Skeletal muscle tissue (tissue), 4 donors: ENCODE results near the gene HOMER2. TPM values are rescaled to one million over a fixed set of nuclear protein-coding genes. Genes with fewer than 3 reads are reported as not detected.

ENCODE experiments used
- H3K27ac ChIP-seq: one replicate; pipeline ENCODE4 v1.7.0; 2013; ENCODE audit warnings: mild to moderate bottlenecking, low read depth, low read length, inconsistent platforms
- H3K27me3 ChIP-seq, 3 donors: one replicate each; pipeline ENCODE4 v1.7.0; 2013; ENCODE audit warnings: low read length in 3 of 3; ENCODE audit not compliant: control insufficient read depth in 3 of 3, insufficient read depth in 3 of 3
- H3K36me3 ChIP-seq, 3 donors: one replicate each; pipeline ENCODE4 v1.7.0; 2013; ENCODE audit warnings: low read length in 3 of 3; ENCODE audit not compliant: control insufficient read depth in 3 of 3, insufficient read depth in 3 of 3
- H3K4me1 ChIP-seq, 3 donors: one replicate each; pipeline ENCODE4 v1.7.0; 2013; ENCODE audit warnings: low read length in 3 of 3, mild to moderate bottlenecking in 3 of 3; ENCODE audit not compliant: control insufficient read depth in 3 of 3, insufficient read depth in 3 of 3
- H3K4me3 ChIP-seq, 3 donors: one replicate each; pipeline ENCODE4 v1.7.0; 2013; ENCODE audit warnings: low read length in 3 of 3
- H3K9ac ChIP-seq, 3 donors: one replicate each; pipeline ENCODE4 v1.7.0; 2013; ENCODE audit warnings: low read length in 3 of 3, mild to moderate bottlenecking in 3 of 3, moderate library complexity in 2 of 3, low read depth in 1 of 3
- H3K9me3 ChIP-seq, 3 donors: one replicate each; pipeline ENCODE4 v1.7.0; 2013; ENCODE audit warnings: low read length in 3 of 3; ENCODE audit not compliant: control insufficient read depth in 3 of 3
- total RNA-seq: library from RNA; depleted of rRNA; stranded (reverse); fragments of >200 nt; gene quantifications from one replicate; pipeline ENCODE4 v1.2.3, GENCODE V29; 2014
- donor health status: Osteomylitis.

The HOMER2 gene
- total RNA-seq, 1 donor from 2014 or later = 11.0 TPM

DNA sequence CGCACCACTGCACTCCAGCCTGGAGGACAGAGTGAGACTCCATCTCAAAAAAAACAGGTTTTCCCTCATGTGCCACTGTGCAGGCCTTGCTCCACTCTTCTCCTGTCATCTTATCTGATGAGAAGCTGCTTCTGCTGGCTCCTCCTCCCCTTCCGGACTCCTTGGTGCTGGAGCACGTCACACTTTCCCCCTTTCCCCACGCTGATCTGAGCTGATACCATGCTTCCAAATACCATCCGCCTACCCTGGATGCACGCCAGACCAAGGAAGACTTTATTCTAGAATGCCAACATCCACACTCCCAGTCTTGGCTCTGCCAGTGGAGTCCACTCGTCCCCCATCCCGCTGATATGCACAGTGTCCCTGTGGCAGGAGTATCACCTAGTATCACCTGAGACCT is 31.3 kb downstream of the HOMER2 start:
- H3K9ac ChIP-seq = no peak overlapping the region
- peaks cover 0 to 2% (median 0%) of the 10 kb centered on the region in 3 donors for H3K36me3 ChIP-seq
- H3K27me3 ChIP-seq = no peaks in the 10 kb centered on the region
- H3K4me3 ChIP-seq = no peak overlapping the region
- H3K9me3 ChIP-seq = no peaks in the 10 kb centered on the region
- no peak overlapping the region for H3K27ac ChIP-seq
- peaks cover 47 to 83% (median 73%) of the 10 kb centered on the region in 3 donors for H3K4me1 ChIP-seq

DNA sequence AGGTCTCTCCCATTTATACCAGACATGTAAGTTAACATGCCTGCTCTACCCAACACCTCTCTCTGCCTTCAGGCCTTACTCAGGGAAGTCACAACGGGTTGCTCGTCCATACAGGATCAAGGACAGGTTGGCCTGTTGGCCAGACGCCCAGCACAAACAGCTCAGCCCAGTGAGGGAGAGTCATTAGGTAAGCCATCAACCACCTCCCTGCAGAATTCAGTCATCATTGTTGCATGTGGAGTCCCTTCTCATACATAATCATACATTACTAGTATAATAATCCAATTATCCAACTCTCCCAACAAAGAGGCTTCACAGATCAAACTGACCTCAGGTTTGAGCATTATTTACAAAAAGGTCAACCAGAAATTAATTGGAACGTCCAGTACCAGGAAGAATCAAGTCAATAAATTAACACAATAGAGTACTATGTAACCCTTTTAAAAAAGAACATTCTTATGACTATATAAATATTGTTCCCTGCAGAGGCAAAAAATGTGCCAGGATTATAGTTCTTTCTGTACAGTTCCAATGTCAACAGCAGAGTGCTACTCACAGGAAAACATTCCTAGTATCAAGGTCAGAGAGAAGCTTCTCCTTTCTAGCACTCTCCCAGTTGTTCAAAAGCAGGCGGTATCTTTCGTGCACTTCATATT is 33.2 kb downstream of the HOMER2 start:
- H3K36me3 ChIP-seq = peaks cover 0 to under 1% (median 0%) of the 10 kb centered on the region in 3 donors
- H3K9me3 ChIP-seq = no peaks in the 10 kb centered on the region
- no peaks in the 10 kb centered on the region for H3K27me3 ChIP-seq
- no peak overlapping the region for H3K4me3 ChIP-seq
- peaks cover 47 to 74% (median 69%) of the 10 kb centered on the region in 3 donors for H3K4me1 ChIP-seq
- H3K9ac ChIP-seq = peak overlapping the region in 1 of 3 donors; percentile 46
- H3K27ac ChIP-seq = peak overlapping the region; percentile 81

DNA sequence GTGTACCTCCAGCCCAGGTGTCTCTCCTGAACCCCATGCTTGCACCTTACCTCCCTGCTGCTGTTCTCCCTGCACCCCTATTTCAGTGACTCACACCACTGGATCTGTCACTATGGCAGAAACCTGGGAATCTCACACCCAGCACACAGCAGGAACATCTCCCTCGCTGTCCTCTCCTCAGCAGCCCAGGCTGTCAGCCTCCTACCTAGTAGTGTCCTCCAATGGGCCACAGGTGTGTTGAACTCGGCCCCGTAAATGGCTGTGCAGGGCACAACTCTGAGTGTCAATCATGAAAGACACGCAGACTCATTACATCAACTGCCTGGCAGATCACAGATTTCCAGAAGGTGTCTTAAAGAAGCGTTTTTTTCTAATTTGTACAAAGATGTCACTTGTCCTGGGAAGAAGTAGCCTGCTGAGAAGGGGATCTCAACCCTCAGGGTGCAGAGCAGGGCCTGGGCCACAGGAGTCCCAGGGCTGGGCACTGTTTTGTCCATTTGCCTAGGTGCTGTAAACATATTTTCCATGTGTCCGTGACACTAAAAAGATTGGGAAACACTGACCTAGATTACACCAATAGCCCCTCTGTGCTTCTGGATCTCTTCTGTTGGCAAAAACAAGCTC is 33.8 kb downstream of the HOMER2 start:
- Histone ChIP-seq H3K36me3 (no peaks in the 10 kb centered on the region), H3K9me3 (no peaks in the 10 kb centered on the region), H3K4me1 (peaks cover 47 to 71% (median 66%) of the 10 kb centered on the region in 3 donors), H3K4me3 (peak overlapping the region in 1 of 3 donors; percentile 35), H3K9ac (peak overlapping the region; percentile 20 to 50 (median 41)), H3K27me3 (no peaks in the 10 kb centered on the region), H3K27ac (peak overlapping the region; percentile 81)

DNA sequence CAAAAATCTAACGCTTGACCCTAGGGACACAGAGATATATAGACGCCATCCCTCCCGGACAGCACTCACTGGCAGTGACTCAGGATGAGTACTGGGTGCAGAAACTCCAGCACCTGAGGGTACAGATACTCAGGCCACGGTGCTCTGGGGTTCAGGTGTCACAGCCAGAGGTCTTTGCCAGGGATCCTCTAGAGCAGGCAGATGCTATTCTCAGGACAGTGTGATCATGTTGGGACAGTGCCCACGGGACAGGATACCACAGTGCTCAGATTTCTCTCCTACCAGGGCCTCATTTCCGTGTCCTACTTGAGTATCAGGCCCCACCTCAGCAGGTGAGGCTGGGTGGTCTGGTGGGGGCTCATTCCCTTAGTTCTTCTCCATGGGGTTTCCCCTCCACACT is 34.4 kb downstream of the HOMER2 start:
- Histone ChIP-seq H3K36me3 (no peaks in the 10 kb centered on the region), H3K27ac (peak overlapping the region; percentile 81), H3K9me3 (no peaks in the 10 kb centered on the region), H3K27me3 (no peaks in the 10 kb centered on the region), H3K9ac (peak overlapping the region in 2 of 3 donors; percentile 41 to 66), H3K4me1 (peaks cover 44 to 72% (median 67%) of the 10 kb centered on the region in 3 donors), H3K4me3 (peak overlapping the region in 1 of 3 donors; percentile 35)

DNA sequence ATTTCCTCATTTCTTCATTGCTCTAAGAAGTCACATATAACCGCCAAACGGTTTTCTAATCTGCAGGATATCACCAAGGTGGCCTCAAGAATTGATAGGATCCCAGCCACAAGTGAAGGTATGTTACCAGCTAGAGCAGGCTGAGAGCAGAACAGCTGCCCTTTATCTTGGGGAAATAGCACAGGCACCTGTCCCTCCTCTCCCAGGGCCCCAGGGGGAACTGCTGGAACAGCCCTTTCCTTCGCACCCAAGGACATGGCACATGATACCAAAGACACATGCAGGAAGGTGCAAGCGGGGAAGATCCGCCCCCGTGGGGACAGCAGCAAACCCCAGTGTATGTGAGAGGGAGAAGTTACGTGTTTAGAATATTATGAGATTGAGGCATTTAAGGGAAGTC is 35.3 kb downstream of the HOMER2 start:
- H3K27ac ChIP-seq = peak overlapping the region; percentile 81
- H3K4me1 ChIP-seq = peaks cover 35 to 68% (median 65%) of the 10 kb centered on the region in 3 donors
- H3K4me3 ChIP-seq = peak overlapping the region in 1 of 3 donors; percentile 6
- H3K9me3 ChIP-seq = no peaks in the 10 kb centered on the region
- H3K9ac ChIP-seq = peak overlapping the region in 2 of 3 donors; percentile 41 to 66
- H3K27me3 ChIP-seq = no peaks in the 10 kb centered on the region
- no peaks in the 10 kb centered on the region for H3K36me3 ChIP-seq

DNA sequence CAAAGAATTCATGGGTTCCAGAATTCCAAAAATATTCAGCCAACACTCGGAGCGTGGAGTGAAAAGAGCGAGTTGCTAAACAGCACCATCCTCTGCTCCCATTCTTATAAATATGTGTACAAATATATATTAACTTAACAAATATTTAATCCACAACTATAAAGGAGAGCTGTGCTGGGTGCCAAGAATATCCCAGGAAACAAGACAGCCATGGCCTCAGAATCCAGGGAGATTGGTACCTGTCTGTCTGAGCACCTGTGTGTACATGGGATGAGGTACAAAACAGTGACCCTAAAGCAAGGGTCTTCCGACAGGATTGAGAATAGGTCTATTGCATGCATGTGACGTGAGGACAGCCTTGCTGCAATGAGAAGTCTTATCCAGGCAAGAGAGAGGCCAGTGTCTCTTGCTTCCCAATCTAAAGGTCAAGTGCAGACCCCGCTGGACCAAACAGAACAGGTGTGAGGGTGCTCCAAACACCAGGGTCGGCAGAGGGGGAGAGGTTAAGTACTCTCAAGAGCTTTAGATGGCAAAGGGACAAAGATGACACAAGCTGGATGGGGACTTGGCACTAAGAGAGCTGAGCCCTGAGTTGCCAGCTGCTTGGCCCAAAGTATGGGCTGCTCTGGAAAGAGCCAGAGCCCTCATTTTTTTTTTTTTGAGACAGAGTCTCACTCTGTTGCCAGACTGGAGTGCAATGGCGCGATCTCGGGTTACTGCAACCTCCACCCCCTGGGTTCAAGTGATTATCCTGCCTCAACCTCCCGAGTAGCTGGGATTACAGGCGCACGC is 36.2 kb downstream of the HOMER2 start:
- H3K36me3 ChIP-seq = no peaks in the 10 kb centered on the region

DNA sequence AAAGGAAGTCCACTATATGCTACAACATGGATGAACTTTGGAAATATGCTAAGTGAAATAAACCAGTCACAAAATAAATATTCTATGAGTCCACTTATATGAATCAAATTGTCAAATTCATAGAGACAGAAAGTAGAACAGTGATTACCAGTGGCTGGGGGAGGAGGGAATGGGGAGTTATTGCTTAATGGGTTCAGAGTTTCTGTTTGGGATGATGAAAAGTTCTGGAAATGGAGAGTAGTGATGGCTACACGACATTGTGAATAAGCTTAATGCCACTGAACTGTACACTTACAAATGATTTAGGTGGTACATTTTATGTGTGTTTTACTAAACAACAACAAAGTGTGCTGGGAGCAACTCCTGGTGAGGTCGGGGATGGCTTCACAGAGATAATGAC is 38.1 kb downstream of the HOMER2 start:
- Histone ChIP-seq H3K4me1 (peaks cover 31 to 47% (median 44%) of the 10 kb centered on the region in 3 donors), H3K9ac (no peak overlapping the region), H3K9me3 (no peaks in the 10 kb centered on the region), H3K27ac (no peak overlapping the region), H3K27me3 (no peaks in the 10 kb centered on the region), H3K4me3 (no peak overlapping the region), H3K36me3 (no peaks in the 10 kb centered on the region)

More for the DNA sequence above, 36.2 kb downstream of the HOMER2 start:
- H3K4me1 ChIP-seq = peaks cover 27 to 59% (median 57%) of the 10 kb centered on the region in 3 donors
- peak overlapping the region in 1 of 3 donors; percentile 15 for H3K9ac ChIP-seq
- no peak overlapping the region for H3K27ac ChIP-seq
- H3K27me3 ChIP-seq = no peaks in the 10 kb centered on the region
- H3K4me3 ChIP-seq = peak overlapping the region in 1 of 3 donors; percentile 29
- H3K9me3 ChIP-seq = no peaks in the 10 kb centered on the region

DNA sequence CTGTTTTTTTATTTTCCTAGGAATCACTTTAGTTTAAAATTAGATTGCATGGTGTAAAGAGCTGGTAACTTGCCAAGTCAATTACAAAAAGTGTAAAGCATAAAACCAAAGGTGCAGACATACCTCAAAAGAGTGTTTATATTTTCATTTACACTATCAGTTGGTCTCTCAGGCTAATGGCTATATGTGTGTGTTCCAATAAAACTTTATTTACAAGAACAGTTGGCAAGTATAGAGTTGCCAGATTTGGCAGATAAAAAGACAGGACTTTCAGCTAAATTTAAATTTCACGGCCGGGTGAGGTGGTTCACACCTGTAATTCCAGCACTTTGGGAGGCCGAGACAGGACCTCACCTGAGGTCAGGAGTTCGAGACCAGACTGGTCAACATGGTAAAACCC is 41.1 kb downstream of the HOMER2 start:
- no peak overlapping the region for H3K27ac ChIP-seq
- no peaks in the 10 kb centered on the region for H3K36me3 ChIP-seq
- no peaks in the 10 kb centered on the region for H3K27me3 ChIP-seq
- peaks cover 0 to 4% (median 2%) of the 10 kb centered on the region in 3 donors for H3K9me3 ChIP-seq
- no peak overlapping the region for H3K9ac ChIP-seq
- no peak overlapping the region for H3K4me3 ChIP-seq
- H3K4me1 ChIP-seq = peaks cover 7 to 22% (median 17%) of the 10 kb centered on the region in 3 donors

DNA sequence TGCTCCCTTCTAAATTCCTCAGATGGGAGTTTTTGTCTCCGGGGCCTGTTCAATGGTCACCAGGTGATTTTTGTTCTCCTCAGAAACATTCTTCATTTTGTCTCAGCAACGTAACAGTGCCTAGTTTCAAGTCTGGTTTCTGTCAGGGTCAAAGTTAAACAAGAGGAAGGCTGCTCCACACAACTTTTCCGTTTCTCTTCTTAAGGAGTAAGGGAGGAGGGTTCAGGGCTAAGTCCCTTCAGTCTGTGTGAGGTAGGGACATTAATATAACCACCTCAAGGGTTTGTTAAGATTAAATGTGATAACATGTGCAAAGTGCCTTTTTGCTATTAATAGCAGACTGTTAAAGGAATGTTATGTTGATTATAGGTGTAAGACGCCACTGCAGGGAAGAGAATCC is 41.8 kb downstream of the HOMER2 start:
- Histone ChIP-seq H3K9ac (no peak overlapping the region), H3K4me3 (no peak overlapping the region), H3K9me3 (peaks cover 0 to 4% (median 2%) of the 10 kb centered on the region in 3 donors), H3K27me3 (no peaks in the 10 kb centered on the region), H3K4me1 (peaks cover 4 to 18% (median 11%) of the 10 kb centered on the region in 3 donors), H3K36me3 (no peaks in the 10 kb centered on the region), H3K27ac (no peak overlapping the region)
